Upper lobe of left lung (tissue), 6 donors: ENCODE data around the gene KCNQ2. TPM values are rescaled to one million over a fixed set of nuclear protein-coding genes. Genes with fewer than 3 reads are reported as not detected.
"Not testable (repeated sequence)": the region's sequence is repeated elsewhere in the genome, so short reads cannot be mapped to it uniquely, and the experiment has no call there.

Experiments used
- ATAC-seq, 2 donors: fragments of 200-7000 bp; cut with Tn5 transposase; one replicate each; pipeline ENCODE4 v1.9.1; 2022; ENCODE audit warnings: mild to moderate bottlenecking in 2 of 2, moderate library complexity in 2 of 2; ENCODE audit not compliant: low FRiP score in 2 of 2
- DNase-seq, 2 donors: peaks; one replicate each; pipeline ENCODE4 v3.0.0-alpha.2; 2019 to 2020
- H3K27ac ChIP-seq, 4 donors: fragments of 200-600 bp; sonication (generic); one replicate each; pipeline ENCODE4 v1.5.1; 2016 to 2019
- H3K27me3 ChIP-seq, 4 donors: fragments of 200-600 bp; sonication (generic); one replicate each; pipeline ENCODE4 v1.5.1; 2017 to 2019
- H3K36me3 ChIP-seq, 4 donors: fragments of 200-600 bp; sonication (generic); one replicate each; pipeline ENCODE4 v1.5.1; 2016 to 2019
- H3K4me1 ChIP-seq, 4 donors: fragments of 200-600 bp; sonication (generic); one replicate each; pipeline ENCODE4 v1.5.1; 2018 to 2019
- H3K4me3 ChIP-seq, 4 donors: fragments of 200-600 bp; sonication (generic); one replicate each; pipeline ENCODE4 v1.5.1; 2017 to 2019; ENCODE audit warnings: mild to moderate bottlenecking in 2 of 4, moderate library complexity in 1 of 4
- H3K9me3 ChIP-seq, 4 donors: fragments of 200-600 bp; sonication (generic); one replicate each; pipeline ENCODE4 v1.5.1; 2018 to 2019
- EP300 ChIP-seq, 4 donors: sonication (generic); formaldehyde crosslinking; IDR thresholded peaks; one replicate each; pipeline ENCODE4 v1.5.1; 2017; ENCODE audit warnings: antibody characterized with exemption in 4 of 4, control low read depth in 2 of 4
- POLR2A ChIP-seq, 4 donors: fragments of 450-650 bp; IDR thresholded peaks; one replicate each; pipeline ENCODE4 v1.5.1; 2016 to 2017; ENCODE audit warnings: antibody characterized with exemption in 4 of 4, mild to moderate bottlenecking in 2 of 4
- POLR2AphosphoS5 ChIP-seq, 2 donors: sonication (generic); formaldehyde crosslinking; IDR thresholded peaks; one replicate each; pipeline ENCODE4 v1.5.1; 2017; ENCODE audit warnings: antibody characterized with exemption in 2 of 2
- WGBS, 2 donors: methylation state at CpG; one replicate each; pipeline ENCODE4 v1.1.5; 2017 to 2018; 5-methylcytosine and 5-hydroxymethylcytosine counted together
- total RNA-seq, 6 donors: library from RNA; depleted of rRNA in 4 of 6; stranded (reverse); fragments of >200 nt in 4 of 6; gene quantifications; one replicate each; pipeline versions ENCODE4 v1.1.0 to v1.2.1, GENCODE V29; 2016 to 2021
- TF ChIP-seq, protein P1 (sequence below), 6 experiments: fragments of 450-650 bp in 4 of 6; fragments of 200-600 bp in 2 of 6; sonication (generic) in 2 of 6; IDR thresholded peaks; one replicate each; pipeline ENCODE4 v1.5.1; 2016 to 2019; ENCODE audit warnings: antibody characterized with exemption in 6 of 6
- donor health status: DM: no; HTN: no; CAD: no; lungs with moderate emphysema.
- donor health status: DM: no; HTN: yes; CAD: no; lungs with severe emphysema.

The KCNQ2 gene
- total RNA-seq, 6 donors from 2014 or later = 0.66 TPM; not detected in 5

DNA sequence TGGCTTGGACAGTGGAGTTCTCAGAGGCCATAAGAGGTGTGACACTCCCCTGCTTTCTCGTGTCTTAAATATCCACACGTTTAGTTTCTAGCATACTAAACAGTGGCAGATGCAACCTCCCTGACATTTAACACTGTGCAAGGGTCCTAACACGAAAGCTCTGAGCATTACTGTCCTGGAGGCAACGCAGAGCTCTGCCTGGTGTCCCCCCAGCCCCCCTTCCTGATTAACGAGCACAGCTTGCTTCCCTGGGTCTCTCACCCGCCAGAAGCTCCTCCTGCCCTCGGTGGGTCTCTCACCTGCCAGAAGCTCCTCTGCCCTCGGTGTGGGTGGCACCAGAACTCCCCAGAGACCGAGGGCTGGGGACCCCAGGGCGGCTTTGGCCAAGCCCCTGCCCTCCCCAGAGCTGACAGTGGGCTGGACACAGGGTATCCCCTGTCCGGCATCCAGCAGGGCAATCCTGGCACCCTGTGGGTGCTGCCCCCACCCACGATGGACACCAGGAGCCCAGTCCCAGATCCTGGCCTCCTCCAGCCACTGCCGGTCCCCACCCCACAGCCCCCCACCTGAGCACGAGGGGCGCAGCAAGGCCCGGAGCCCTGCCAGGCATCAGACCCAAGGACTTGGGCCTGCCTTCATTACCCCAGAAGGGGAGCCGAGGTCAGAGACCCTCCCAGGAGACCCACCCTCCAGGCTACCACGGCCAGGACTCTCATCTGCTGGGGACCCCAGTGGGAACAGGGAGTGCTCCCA is 12.4 kb upstream of the KCNQ2 start:
- Histone ChIP-seq H3K4me1 (peaks cover 0 to 19% (median 7%) of the 10 kb centered on the region in 4 donors), H3K4me3 (no peak overlapping the region), H3K27ac (no peak overlapping the region), H3K9me3 (no peaks in the 10 kb centered on the region), H3K36me3 (no peaks in the 10 kb centered on the region), H3K27me3 (peaks cover 0 to 28% (median 14%) of the 10 kb centered on the region in 4 donors)
- DNase-seq (peak in 1 of 2 donors; percentile 67), ATAC-seq (no peak)
- 36 to 71% methylated on average over 6 to 17 of the region's 18 CpGs for WGBS, 2 donors
- no peak for TF ChIP-seq POLR2A (IDR thresholded peaks at IDR 0.05)
- TF ChIP-seq, protein P1, sequence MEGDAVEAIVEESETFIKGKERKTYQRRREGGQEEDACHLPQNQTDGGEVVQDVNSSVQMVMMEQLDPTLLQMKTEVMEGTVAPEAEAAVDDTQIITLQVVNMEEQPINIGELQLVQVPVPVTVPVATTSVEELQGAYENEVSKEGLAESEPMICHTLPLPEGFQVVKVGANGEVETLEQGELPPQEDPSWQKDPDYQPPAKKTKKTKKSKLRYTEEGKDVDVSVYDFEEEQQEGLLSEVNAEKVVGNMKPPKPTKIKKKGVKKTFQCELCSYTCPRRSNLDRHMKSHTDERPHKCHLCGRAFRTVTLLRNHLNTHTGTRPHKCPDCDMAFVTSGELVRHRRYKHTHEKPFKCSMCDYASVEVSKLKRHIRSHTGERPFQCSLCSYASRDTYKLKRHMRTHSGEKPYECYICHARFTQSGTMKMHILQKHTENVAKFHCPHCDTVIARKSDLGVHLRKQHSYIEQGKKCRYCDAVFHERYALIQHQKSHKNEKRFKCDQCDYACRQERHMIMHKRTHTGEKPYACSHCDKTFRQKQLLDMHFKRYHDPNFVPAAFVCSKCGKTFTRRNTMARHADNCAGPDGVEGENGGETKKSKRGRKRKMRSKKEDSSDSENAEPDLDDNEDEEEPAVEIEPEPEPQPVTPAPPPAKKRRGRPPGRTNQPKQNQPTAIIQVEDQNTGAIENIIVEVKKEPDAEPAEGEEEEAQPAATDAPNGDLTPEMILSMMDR (IDR thresholded peaks at IDR 0.05) = no peak
- TF ChIP-seq POLR2AphosphoS5 (IDR thresholded peaks at IDR 0.05) = no peak
- TF ChIP-seq EP300 (IDR thresholded peaks at IDR 0.05) = no peak

GRCh38 chr20:63484236-63484635 is 11.8 kb upstream of the KCNQ2 start:
- no peak for ATAC-seq
- no peak overlapping the region for H3K4me3 ChIP-seq
- no peaks in the 10 kb centered on the region for H3K36me3 ChIP-seq
- H3K27ac ChIP-seq = no peak overlapping the region
- TF ChIP-seq EP300 (IDR thresholded peaks at IDR 0.05) (no peak), POLR2A (IDR thresholded peaks at IDR 0.05) (no peak), POLR2AphosphoS5 (IDR thresholded peaks at IDR 0.05) (no peak)
- TF ChIP-seq, protein P1 (IDR thresholded peaks at IDR 0.05) = no peak
- H3K27me3 ChIP-seq = peaks cover 0 to 28% (median 14%) of the 10 kb centered on the region in 4 donors
- DNase-seq = peak in 1 of 2 donors; percentile 48
- H3K9me3 ChIP-seq = no peaks in the 10 kb centered on the region
- WGBS, 2 donors = 67 to 69% methylated on average over 5 to 15 of the region's 17 CpGs
- H3K4me1 ChIP-seq = peaks cover 0 to 19% (median 7%) of the 10 kb centered on the region in 4 donors

GRCh38 chr20:63483834-63484233 is 11.4 kb upstream of the KCNQ2 start:
- no peak for TF ChIP-seq POLR2A (IDR thresholded peaks at IDR 0.05)

DNA sequence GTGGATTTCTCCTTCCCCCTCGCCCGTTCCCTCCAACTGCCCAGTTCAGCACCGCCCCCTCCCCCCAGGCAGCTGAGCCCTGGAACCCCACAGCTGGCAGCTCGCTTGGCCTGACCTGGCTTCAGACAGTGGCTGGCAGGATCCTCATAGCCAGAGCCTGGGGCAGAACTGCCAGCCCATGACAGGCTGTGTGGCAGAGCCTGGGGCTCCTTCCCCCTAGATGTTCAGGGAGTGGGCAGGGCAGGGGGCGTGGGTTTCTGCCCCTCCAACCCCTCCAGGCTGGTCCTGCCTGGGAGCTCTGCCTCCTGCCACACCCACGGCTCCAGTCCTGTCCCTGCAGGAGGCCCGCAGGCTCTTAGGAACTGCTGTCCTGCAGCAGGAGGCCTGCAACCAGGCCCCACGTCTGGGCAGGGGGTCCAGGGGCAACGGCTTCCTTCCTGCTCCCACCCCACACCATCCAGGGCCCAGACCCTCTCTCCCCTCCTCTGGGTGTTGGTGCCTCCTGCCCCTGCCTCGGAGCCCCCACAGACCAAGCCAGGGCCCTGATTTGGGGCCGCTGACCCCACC is 9.6 kb upstream of the KCNQ2 start:
- H3K9me3 ChIP-seq = no peaks in the 10 kb centered on the region
- no peaks in the 10 kb centered on the region for H3K36me3 ChIP-seq
- H3K4me1 ChIP-seq = peaks cover 0 to 9% (median 5%) of the 10 kb centered on the region in 4 donors
- DNase-seq (peak in 1 of 2 donors; percentile 51), ATAC-seq (no peak)
- H3K27me3 ChIP-seq = peaks cover 0 to 8% (median 4%) of the 10 kb centered on the region in 4 donors
- 39 to 66% methylated on average over 6 to 11 of the region's 11 CpGs for WGBS, 2 donors
- no peak overlapping the region for H3K4me3 ChIP-seq
- TF ChIP-seq POLR2A (IDR thresholded peaks at IDR 0.05) (no peak), POLR2AphosphoS5 (IDR thresholded peaks at IDR 0.05) (no peak), EP300 (IDR thresholded peaks at IDR 0.05) (no peak)
- TF ChIP-seq, protein P1 (IDR thresholded peaks at IDR 0.05) = no peak
- no peak overlapping the region for H3K27ac ChIP-seq

More at GRCh38 chr20:63483834-63484233, 11.4 kb upstream of the KCNQ2 start:
- H3K27me3 ChIP-seq = peaks cover 0 to 24% (median 13%) of the 10 kb centered on the region in 4 donors
- H3K4me1 ChIP-seq = peaks cover 0 to 16% (median 7%) of the 10 kb centered on the region in 4 donors
- H3K9me3 ChIP-seq = no peaks in the 10 kb centered on the region
- H3K4me3 ChIP-seq = no peak overlapping the region
- no peaks in the 10 kb centered on the region for H3K36me3 ChIP-seq
- ATAC-seq (no peak), DNase-seq (peak in 1 of 2 donors; percentile 64)
- 55 to 72% methylated on average over 11 of the region's 12 CpGs for whole genome bisulfite sequencing, 2 donors
- H3K27ac ChIP-seq = no peak overlapping the region

- WGBS, 2 donors = 56 to 62% methylated on average over 12 of the region's 12 CpGs
- Histone ChIP-seq H3K9me3 (no peaks in the 10 kb centered on the region), H3K36me3 (no peaks in the 10 kb centered on the region), H3K4me1 (peaks cover 0 to 9% (median 5%) of the 10 kb centered on the region in 4 donors), H3K4me3 (no peak overlapping the region), H3K27ac (no peak overlapping the region), H3K27me3 (peaks cover 0 to 8% (median 3%) of the 10 kb centered on the region in 4 donors)
- peak in 1 of 2 donors; percentile 34 for DNase-seq
- no peak for ATAC-seq
- TF ChIP-seq, protein P1 (IDR thresholded peaks at IDR 0.05) = no peak
- no peak for TF ChIP-seq EP300 (IDR thresholded peaks at IDR 0.05)
- TF ChIP-seq POLR2AphosphoS5 (IDR thresholded peaks at IDR 0.05) = no peak
- TF ChIP-seq POLR2A (IDR thresholded peaks at IDR 0.05) = no peak
Measured at GRCh38 chr20:63481503-63481902, 9.0 kb upstream of the KCNQ2 start.

- peak; percentile 22 to 28 for DNase-seq
- H3K4me3 ChIP-seq, H3K4me1 ChIP-seq, H3K27ac ChIP-seq, ATAC-seq, H3K36me3 ChIP-seq, H3K9me3 ChIP-seq: not testable (repeated sequence)
- 40 to 56% methylated on average over 25 to 31 of the region's 32 CpGs for WGBS, 2 donors
- H3K27me3 ChIP-seq = peaks cover 0 to 10% (median 0%) of the 10 kb centered on the region in 4 donors
Measured at GRCh38 chr20:63479695-63480419, 7.4 kb upstream of the KCNQ2 start.
